ENCODE results near the gene NR4A1. TPM values are rescaled to one million over a fixed set of nuclear protein-coding genes. Genes with fewer than 3 reads are reported as not detected.
A peak's percentile ranks its signal among the peaks of the same experiment; 100 is the strongest.

NR4A1 gene
- total and polyA plus RNA-seq, 4 donors, result 48.2 to 677 (median 284) TPM

- no peak overlapping the region for H3K4me3 ChIP-seq (ENCODE audit: low read length in 2 of 2)
- no peaks in the 10 kb centered on the region for H3K9me3 ChIP-seq (ENCODE audit: control insufficient read depth, low read length)
- no peaks in the 10 kb centered on the region for H3K4me1 ChIP-seq (ENCODE audit: control insufficient read depth in 1 of 2, insufficient read depth in 2 of 2, low read length in 2 of 2)
- intact Hi-C loops (cut with DNase I), result loop anchor here in 1 of 2 donors (2.0 kb wide), 1 partner anchor 29 kb away; no protein-coding TSS in a partner anchor
- 82 to 83% methylated on average over 9 of the region's 9 CpGs for WGBS, 2 donors
- H3K27ac ChIP-seq (ENCODE audit: low read depth in 1 of 2, low read length in 2 of 2), result no peak overlapping the region
- no peak for ATAC-seq (ENCODE audit: low FRiP score)
- peaks cover 0 to 3% of the 10 kb centered on the region in 2 donors for H3K36me3 ChIP-seq (ENCODE audit: control insufficient read depth in 1 of 2, insufficient read depth in 2 of 2, low read length in 1 of 2)
- no peak for DNase-seq
- H3K27me3 ChIP-seq (ENCODE audit: control insufficient read depth in 1 of 2, insufficient read depth in 2 of 2, low read length in 1 of 2), result no peaks in the 10 kb centered on the region
Measured at GRCh38 chr12:52053536-52054209, 2.4 kb downstream of the NR4A1 start.

GRCh38 chr12:52054231-52054832 lies 3.1 kb downstream of the NR4A1 start:
- Histone ChIP-seq H3K27me3 (ENCODE audit: control insufficient read depth in 1 of 2, insufficient read depth in 2 of 2, low read length in 1 of 2) (no peaks in the 10 kb centered on the region), H3K27ac (ENCODE audit: low read depth in 1 of 2, low read length in 2 of 2) (no peak overlapping the region), H3K9me3 (ENCODE audit: control insufficient read depth, low read length) (no peaks in the 10 kb centered on the region), H3K4me1 (ENCODE audit: control insufficient read depth in 1 of 2, insufficient read depth in 2 of 2, low read length in 2 of 2) (no peaks in the 10 kb centered on the region), H3K4me3 (ENCODE audit: low read length in 2 of 2) (no peak overlapping the region), H3K36me3 (ENCODE audit: control insufficient read depth in 1 of 2, insufficient read depth in 2 of 2, low read length in 1 of 2) (peaks cover 0 to 5% of the 10 kb centered on the region in 2 donors)
- DNase-seq (peak in 1 of 2 donors; percentile 86), ATAC-seq (ENCODE audit: low FRiP score) (no peak)
- intact Hi-C loops (cut with DNase I), result no loop called here
- WGBS, 2 donors, result 89% methylated on average over 21 of the region's 21 CpGs

GRCh38 chr12:52054833-52055730 lies 3.8 kb downstream of the NR4A1 start:
- Histone ChIP-seq H3K4me1 (ENCODE audit: control insufficient read depth in 1 of 2, insufficient read depth in 2 of 2, low read length in 2 of 2) (no peaks in the 10 kb centered on the region), H3K27ac (ENCODE audit: low read depth in 1 of 2, low read length in 2 of 2) (no peak overlapping the region), H3K9me3 (ENCODE audit: control insufficient read depth, low read length) (no peaks in the 10 kb centered on the region), H3K4me3 (ENCODE audit: low read length in 2 of 2) (no peak overlapping the region), H3K36me3 (ENCODE audit: control insufficient read depth in 1 of 2, insufficient read depth in 2 of 2, low read length in 1 of 2) (peaks cover 0 to 5% of the 10 kb centered on the region in 2 donors), H3K27me3 (ENCODE audit: control insufficient read depth in 1 of 2, insufficient read depth in 2 of 2, low read length in 1 of 2) (no peaks in the 10 kb centered on the region)
- WGBS, 2 donors, result 92 to 95% methylated on average over 21 of the region's 21 CpGs
- ATAC-seq (ENCODE audit: low FRiP score), result no peak
- intact Hi-C loops (cut with DNase I), result no loop called here
- DNase-seq, result peak in 1 of 2 donors; percentile 79

GRCh38 chr12:52055731-52056711 lies 4.8 kb downstream of the NR4A1 start:
- Histone ChIP-seq H3K4me1 (ENCODE audit: control insufficient read depth in 1 of 2, insufficient read depth in 2 of 2, low read length in 2 of 2) (no peaks in the 10 kb centered on the region), H3K9me3 (ENCODE audit: control insufficient read depth, low read length) (no peaks in the 10 kb centered on the region), H3K4me3 (ENCODE audit: low read length in 2 of 2) (no peak overlapping the region), H3K36me3 (ENCODE audit: control insufficient read depth in 1 of 2, insufficient read depth in 2 of 2, low read length in 1 of 2) (peaks cover 0 to 5% of the 10 kb centered on the region in 2 donors), H3K27me3 (ENCODE audit: control insufficient read depth in 1 of 2, insufficient read depth in 2 of 2, low read length in 1 of 2) (no peaks in the 10 kb centered on the region), H3K27ac (ENCODE audit: low read depth in 1 of 2, low read length in 2 of 2) (no peak overlapping the region)
- intact Hi-C loops (cut with DNase I), result no loop called here
- ATAC-seq (ENCODE audit: low FRiP score) (no peak), DNase-seq (peak in 1 of 2 donors; percentile 87)
- 87 to 88% methylated on average over 27 of the region's 27 CpGs for WGBS, 2 donors

- DNase-seq, result peak in 1 of 2 donors; percentile 83
- H3K4me1 ChIP-seq (ENCODE audit: control insufficient read depth in 1 of 2, insufficient read depth in 2 of 2, low read length in 2 of 2), result no peaks in the 10 kb centered on the region
- intact Hi-C loops (cut with DNase I), result no loop called here
- no peak overlapping the region for H3K4me3 ChIP-seq (ENCODE audit: low read length in 2 of 2)
- no peaks in the 10 kb centered on the region for H3K27me3 ChIP-seq (ENCODE audit: control insufficient read depth in 1 of 2, insufficient read depth in 2 of 2, low read length in 1 of 2)
- H3K36me3 ChIP-seq (ENCODE audit: control insufficient read depth in 1 of 2, insufficient read depth in 2 of 2, low read length in 1 of 2), result peaks cover 0 to 5% of the 10 kb centered on the region in 2 donors
- no peaks in the 10 kb centered on the region for H3K9me3 ChIP-seq (ENCODE audit: control insufficient read depth, low read length)
- 74 to 79% methylated on average over 23 of the region's 23 CpGs for WGBS, 2 donors
- ATAC-seq (ENCODE audit: low FRiP score), result no peak
- H3K27ac ChIP-seq (ENCODE audit: low read depth in 1 of 2, low read length in 2 of 2), result no peak overlapping the region
Measured at GRCh38 chr12:52056801-52057637, 5.8 kb downstream of the NR4A1 start.

GRCh38 chr12:52057638-52058576 lies 6.7 kb downstream of the NR4A1 start:
- intact Hi-C loops (cut with DNase I), result no loop called here
- Histone ChIP-seq H3K4me1 (ENCODE audit: control insufficient read depth in 1 of 2, insufficient read depth in 2 of 2, low read length in 2 of 2) (no peaks in the 10 kb centered on the region), H3K27me3 (ENCODE audit: control insufficient read depth in 1 of 2, insufficient read depth in 2 of 2, low read length in 1 of 2) (no peaks in the 10 kb centered on the region), H3K4me3 (ENCODE audit: low read length in 2 of 2) (no peak overlapping the region), H3K36me3 (ENCODE audit: control insufficient read depth in 1 of 2, insufficient read depth in 2 of 2, low read length in 1 of 2) (peaks cover 0 to 5% of the 10 kb centered on the region in 2 donors), H3K9me3 (ENCODE audit: control insufficient read depth, low read length) (no peaks in the 10 kb centered on the region), H3K27ac (ENCODE audit: low read depth in 1 of 2, low read length in 2 of 2) (no peak overlapping the region)
- ATAC-seq (ENCODE audit: low FRiP score) (no peak), DNase-seq (no peak)
- WGBS, 2 donors, result 90% methylated on average over 14 of the region's 14 CpGs
